GM19240 (cell line): ENCODE data around the gene NUMB.

Source experiments
- DNase-seq: peaks from one replicate; pipeline ENCODE4 v3.0.0; 2011; ENCODE audit warnings: low spot score; ENCODE audit not compliant: insufficient read length

The NUMB gene

GRCh38 chr14:73465823-73466532 is 7.6 kb upstream of the NUMB start:
- no peak for DNase-seq

GRCh38 chr14:73463411-73463810 is 5.1 kb upstream of the NUMB start:
- no peak for DNase-seq

GRCh38 chr14:73462815-73463214 is 4.5 kb upstream of the NUMB start:
- no peak for DNase-seq

GRCh38 chr14:73462048-73462715 is 3.8 kb upstream of the NUMB start:
- no peak for DNase-seq

GRCh38 chr14:73461478-73462047 is 3.2 kb upstream of the NUMB start:
- DNase-seq = no peak

- DNase-seq = no peak
Observed at GRCh38 chr14:73460691-73461127, 2.4 kb upstream of the NUMB start.

GRCh38 chr14:73459959-73460358 is 1.6 kb upstream of the NUMB start:
- DNase-seq = no peak

- no peak for DNase-seq
Observed at GRCh38 chr14:73457924-73458182, 493 bp downstream of the NUMB start.

- DNase-seq = no peak
Observed at GRCh38 chr14:73457041-73457923, 1.1 kb downstream of the NUMB start.

GRCh38 chr14:73455294-73455693 is 3.1 kb downstream of the NUMB start:
- DNase-seq = no peak

GRCh38 chr14:73452341-73453186 is 5.8 kb downstream of the NUMB start:
- DNase-seq = no peak

- DNase-seq = no peak
Observed at GRCh38 chr14:73443758-73444157, 14.6 kb downstream of the NUMB start.

GRCh38 chr14:73441286-73441685 is 17.1 kb downstream of the NUMB start:
- no peak for DNase-seq

GRCh38 chr14:73438993-73439392 is 19.4 kb downstream of the NUMB start:
- no peak for DNase-seq

GRCh38 chr14:73437206-73437605 is 21.1 kb downstream of the NUMB start:
- no peak for DNase-seq

- no peak for DNase-seq
Observed at GRCh38 chr14:73432124-73432523, 26.2 kb downstream of the NUMB start.

- DNase-seq = no peak
Observed at GRCh38 chr14:73428353-73428824, 30.0 kb downstream of the NUMB start.

- DNase-seq = no peak
Observed at GRCh38 chr14:73427516-73428264, 30.7 kb downstream of the NUMB start.

- no peak for DNase-seq
Observed at GRCh38 chr14:73426877-73427276, 31.5 kb downstream of the NUMB start.

GRCh38 chr14:73424453-73424852 is 33.9 kb downstream of the NUMB start:
- DNase-seq = no peak
